K562 (cell line): ENCODE data around the gene TAF8. TPM values are rescaled to one million over a fixed set of nuclear protein-coding genes. Genes with fewer than 3 reads are reported as not detected.

Source experiments
- DACH1 ChIP-seq: fragments of 450-650 bp; IDR thresholded peaks from 2 replicates; pipeline ENCODE4 v1.6.1; 2018; ENCODE audit not compliant: partially characterized antibody
- DPF2 ChIP-seq: fragments of 450-650 bp; IDR thresholded peaks from 2 replicates; pipeline ENCODE4 v1.6.1; 2016
- ELF1 ChIP-seq: fragments of 200-800 bp; sonication (Bioruptor generic); IDR thresholded peaks from 2 replicates; pipeline ENCODE4 v1.6.1; 2016; ENCODE audit warnings: missing genetic modification characterization, missing compliant biosample characterization
- ETV5 ChIP-seq: sonication (generic); formaldehyde crosslinking; IDR thresholded peaks from 2 replicates; pipeline ENCODE4 v1.4.0; 2020; ENCODE audit warnings: low read depth, mild to moderate bottlenecking, missing genetic modification reagents
- FOXA3 ChIP-seq, 2 experiments: fragments of 450-650 bp in 1 of 2; sonication (generic) in 1 of 2; formaldehyde crosslinking; IDR thresholded peaks in 1 of 2; conservative IDR thresholded peaks in 1 of 2; 2 replicates each; pipeline versions ENCODE4 v1.4.0 to v1.8.0; 2020 to 2022; ENCODE audit warnings: mild to moderate bottlenecking in 2 of 2, missing genetic modification reagents in 1 of 2
- GTF2E2 ChIP-seq: fragments of 200-800 bp; sonication (Bioruptor generic); IDR thresholded peaks from 2 replicates; pipeline ENCODE4 v1.6.1; 2016; ENCODE audit warnings: missing genetic modification characterization, missing compliant biosample characterization
- ILF3 ChIP-seq: fragments of 450-650 bp; IDR thresholded peaks from 2 replicates; pipeline ENCODE4 v1.6.1; 2018; ENCODE audit warnings: antibody characterized with exemption, mild to moderate bottlenecking, moderate library complexity, borderline replicate concordance
- MYC ChIP-seq, 2 experiments: fragments of 250-450 bp in 1 of 2; sonication (Bioruptor Pico) in 1 of 2; IDR thresholded peaks; 2 replicates each; pipeline versions ENCODE4 v1.5.1 to v1.6.1; 2012 to 2021; ENCODE audit warnings: low read depth in 2 of 2, borderline replicate concordance in 1 of 2, improper control_type of control experiment in 1 of 2, low read length in 1 of 2, mild to moderate bottlenecking in 1 of 2, moderate library complexity in 1 of 2
- PRDM10 ChIP-seq: fragments of 450-650 bp; IDR thresholded peaks from 2 replicates; pipeline ENCODE4 v1.6.1; 2018; ENCODE audit not compliant: partially characterized antibody
- ZBTB5 ChIP-seq: fragments of 450-650 bp; IDR thresholded peaks from 2 replicates; pipeline ENCODE4 v1.6.1; 2017; ENCODE audit warnings: antibody characterized with exemption
- polyA plus RNA-seq, 8 experiments: library from polyadenylated mRNA; depleted of rRNA in 4 of 8; stranded (reverse) in 5 of 8; unstranded in 3 of 8; fragments of >200 nt; fragmentation: Nextera tagmentation in 2 of 8; fragmentation: Illumina TruSeq in 1 of 8; extraction: Ambion mirVana in 2 of 8; extraction: Trizol in 1 of 8; gene quantifications; 2 replicates each; pipeline versions ENCODE4 v1.2.1 to v1.2.3, GENCODE V29; 2011 to 2014; ENCODE audit warnings: inconsistent platforms in 1 of 8, missing spikeins in 1 of 8
- total RNA-seq, 7 experiments: library from RNA; depleted of rRNA in 6 of 7; stranded (reverse); fragments of >200 nt in 6 of 7; fragmentation: Illumina TruSeq in 2 of 7; extraction: Trizol in 2 of 7; gene quantifications; 2 replicates each; pipeline versions ENCODE4 v1.2.1 to v1.2.3, GENCODE V29; 2011 to 2021; ENCODE audit warnings: low replicate concordance in 1 of 7
- TF ChIP-seq, protein P1 (sequence below), 2 experiments: IDR thresholded peaks in 1 of 2; conservative IDR thresholded peaks in 1 of 2; 2 replicates each; pipeline ENCODE4 v1.6.1; 2016; ENCODE audit warnings: low read depth in 2 of 2, mild to moderate bottlenecking in 1 of 2, missing compliant biosample characterization in 1 of 2, missing genetic modification characterization in 1 of 2, moderate library complexity in 1 of 2
- TF ChIP-seq, protein P2 (sequence below): sonication (generic); formaldehyde crosslinking; IDR thresholded peaks from 2 replicates; pipeline ENCODE4 v1.8.0; 2022; ENCODE audit warnings: mild to moderate bottlenecking, missing genetic modification reagents, borderline replicate concordance
- TF ChIP-seq, protein P3 (sequence below): fragments of 450-650 bp; IDR thresholded peaks from one replicate; pipeline ENCODE4 v1.6.1; 2018; ENCODE audit warnings: mild to moderate bottlenecking, moderate library complexity; ENCODE audit not compliant: partially characterized antibody

The TAF8 gene
- total and polyA plus RNA-seq, 9 of the 15 experiments (the other 6 are each of a cell fraction or from before 2014, with no cell fraction given): 29.4 to 84.0 (median 52.6) TPM

GRCh38 chr6:42049116-42049809 is 1.1 kb upstream of the TAF8 start (continued):
- TF ChIP-seq, protein P1, sequence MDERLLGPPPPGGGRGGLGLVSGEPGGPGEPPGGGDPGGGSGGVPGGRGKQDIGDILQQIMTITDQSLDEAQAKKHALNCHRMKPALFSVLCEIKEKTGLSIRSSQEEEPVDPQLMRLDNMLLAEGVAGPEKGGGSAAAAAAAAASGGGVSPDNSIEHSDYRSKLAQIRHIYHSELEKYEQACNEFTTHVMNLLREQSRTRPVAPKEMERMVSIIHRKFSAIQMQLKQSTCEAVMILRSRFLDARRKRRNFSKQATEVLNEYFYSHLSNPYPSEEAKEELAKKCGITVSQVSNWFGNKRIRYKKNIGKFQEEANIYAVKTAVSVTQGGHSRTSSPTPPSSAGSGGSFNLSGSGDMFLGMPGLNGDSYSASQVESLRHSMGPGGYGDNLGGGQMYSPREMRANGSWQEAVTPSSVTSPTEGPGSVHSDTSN (CRISPR knock-in tag; IDR thresholded peaks at IDR 0.05; ENCODE audit: low read depth): no peak
- TF ChIP-seq, protein P1 (tag; conservative IDR thresholded peaks at IDR 0.05; ENCODE audit: low read depth): no peak
- TF ChIP-seq ILF3 (no peak), MYC (IDR thresholded peaks at IDR 0.05; ENCODE audit: low read depth, low read length) (no peak), MYC (CRISPR knock-in tag; IDR thresholded peaks at IDR 0.05; ENCODE audit: borderline replicate concordance, low read depth) (0 out of 2 replicates have a peak, but pooled peaks have one; percentile 60), ETV5 (CRISPR knock-in tag) (no peak), DACH1 (no peak), ZBTB5 (no peak), GTF2E2 (no peak), DPF2 (no peak), PRDM10 (no peak), FOXA3 (CRISPR knock-in tag; conservative IDR thresholded peaks at IDR 0.05 in 1 of 2, IDR thresholded peaks at IDR 0.05 in 1 of 2) (0 out of 4 replicates have a peak, but pooled peaks of 1 of the 2 experiments have one; percentile 13), ELF1 (tag) (no peak; the same call in 1 of the 2 replicates)
- TF ChIP-seq, protein P2, sequence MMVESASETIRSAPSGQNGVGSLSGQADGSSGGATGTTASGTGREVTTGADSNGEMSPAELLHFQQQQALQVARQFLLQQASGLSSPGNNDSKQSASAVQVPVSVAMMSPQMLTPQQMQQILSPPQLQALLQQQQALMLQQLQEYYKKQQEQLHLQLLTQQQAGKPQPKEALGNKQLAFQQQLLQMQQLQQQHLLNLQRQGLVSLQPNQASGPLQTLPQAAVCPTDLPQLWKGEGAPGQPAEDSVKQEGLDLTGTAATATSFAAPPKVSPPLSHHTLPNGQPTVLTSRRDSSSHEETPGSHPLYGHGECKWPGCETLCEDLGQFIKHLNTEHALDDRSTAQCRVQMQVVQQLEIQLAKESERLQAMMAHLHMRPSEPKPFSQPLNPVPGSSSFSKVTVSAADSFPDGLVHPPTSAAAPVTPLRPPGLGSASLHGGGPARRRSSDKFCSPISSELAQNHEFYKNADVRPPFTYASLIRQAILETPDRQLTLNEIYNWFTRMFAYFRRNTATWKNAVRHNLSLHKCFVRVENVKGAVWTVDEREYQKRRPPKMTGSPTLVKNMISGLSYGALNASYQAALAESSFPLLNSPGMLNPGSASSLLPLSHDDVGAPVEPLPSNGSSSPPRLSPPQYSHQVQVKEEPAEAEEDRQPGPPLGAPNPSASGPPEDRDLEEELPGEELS (CRISPR knock-in tag): peak; percentile 51; the same call in 1 of the 2 replicates
- TF ChIP-seq, protein P3, sequence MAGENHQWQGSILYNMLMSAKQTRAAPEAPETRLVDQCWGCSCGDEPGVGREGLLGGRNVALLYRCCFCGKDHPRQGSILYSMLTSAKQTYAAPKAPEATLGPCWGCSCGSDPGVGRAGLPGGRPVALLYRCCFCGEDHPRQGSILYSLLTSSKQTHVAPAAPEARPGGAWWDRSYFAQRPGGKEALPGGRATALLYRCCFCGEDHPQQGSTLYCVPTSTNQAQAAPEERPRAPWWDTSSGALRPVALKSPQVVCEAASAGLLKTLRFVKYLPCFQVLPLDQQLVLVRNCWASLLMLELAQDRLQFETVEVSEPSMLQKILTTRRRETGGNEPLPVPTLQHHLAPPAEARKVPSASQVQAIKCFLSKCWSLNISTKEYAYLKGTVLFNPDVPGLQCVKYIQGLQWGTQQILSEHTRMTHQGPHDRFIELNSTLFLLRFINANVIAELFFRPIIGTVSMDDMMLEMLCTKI: no peak
